ENCODE measurements around the gene CSTB. TPM values are rescaled to one million over a fixed set of nuclear protein-coding genes. Genes with fewer than 3 reads are reported as not detected.

CSTB gene
- total and polyA plus RNA-seq, 12 donors: 33.0 to 61.2 (median 40.5) TPM

- no peak for DNase-seq
- Histone ChIP-seq H3K27ac (no peak overlapping the region), H3K9me3 (no peaks in the 10 kb centered on the region), H3K36me3 (peaks cover 0 to 91% (median 70%) of the 10 kb centered on the region in 9 donors), H3K4me3 (no peak overlapping the region), H3K4me1 (peaks cover 0 to 11% (median 0%) of the 10 kb centered on the region in 9 donors), H3K27me3 (no peaks in the 10 kb centered on the region)
- intact Hi-C loops (cut with DNase I): loop anchor here in 1 of 10 donors (10.0 kb wide), 1 partner anchor 56 kb away; no protein-coding TSS in a partner anchor
- ATAC-seq: no peak
- WGBS, 2 donors: 94 to 95% methylated on average over 14 of the region's 14 CpGs
- TF ChIP-seq, protein P1, sequence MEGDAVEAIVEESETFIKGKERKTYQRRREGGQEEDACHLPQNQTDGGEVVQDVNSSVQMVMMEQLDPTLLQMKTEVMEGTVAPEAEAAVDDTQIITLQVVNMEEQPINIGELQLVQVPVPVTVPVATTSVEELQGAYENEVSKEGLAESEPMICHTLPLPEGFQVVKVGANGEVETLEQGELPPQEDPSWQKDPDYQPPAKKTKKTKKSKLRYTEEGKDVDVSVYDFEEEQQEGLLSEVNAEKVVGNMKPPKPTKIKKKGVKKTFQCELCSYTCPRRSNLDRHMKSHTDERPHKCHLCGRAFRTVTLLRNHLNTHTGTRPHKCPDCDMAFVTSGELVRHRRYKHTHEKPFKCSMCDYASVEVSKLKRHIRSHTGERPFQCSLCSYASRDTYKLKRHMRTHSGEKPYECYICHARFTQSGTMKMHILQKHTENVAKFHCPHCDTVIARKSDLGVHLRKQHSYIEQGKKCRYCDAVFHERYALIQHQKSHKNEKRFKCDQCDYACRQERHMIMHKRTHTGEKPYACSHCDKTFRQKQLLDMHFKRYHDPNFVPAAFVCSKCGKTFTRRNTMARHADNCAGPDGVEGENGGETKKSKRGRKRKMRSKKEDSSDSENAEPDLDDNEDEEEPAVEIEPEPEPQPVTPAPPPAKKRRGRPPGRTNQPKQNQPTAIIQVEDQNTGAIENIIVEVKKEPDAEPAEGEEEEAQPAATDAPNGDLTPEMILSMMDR (IDR thresholded peaks at IDR 0.05): no peak
Observed at GRCh38 chr21:43800566-43800965, 24.5 kb upstream of the CSTB start.

GRCh38 chr21:43800124-43800523 lies 24.0 kb upstream of the CSTB start:
- no peak for DNase-seq
- no peak for ATAC-seq
- no peaks in the 10 kb centered on the region for H3K27me3 ChIP-seq

DNA sequence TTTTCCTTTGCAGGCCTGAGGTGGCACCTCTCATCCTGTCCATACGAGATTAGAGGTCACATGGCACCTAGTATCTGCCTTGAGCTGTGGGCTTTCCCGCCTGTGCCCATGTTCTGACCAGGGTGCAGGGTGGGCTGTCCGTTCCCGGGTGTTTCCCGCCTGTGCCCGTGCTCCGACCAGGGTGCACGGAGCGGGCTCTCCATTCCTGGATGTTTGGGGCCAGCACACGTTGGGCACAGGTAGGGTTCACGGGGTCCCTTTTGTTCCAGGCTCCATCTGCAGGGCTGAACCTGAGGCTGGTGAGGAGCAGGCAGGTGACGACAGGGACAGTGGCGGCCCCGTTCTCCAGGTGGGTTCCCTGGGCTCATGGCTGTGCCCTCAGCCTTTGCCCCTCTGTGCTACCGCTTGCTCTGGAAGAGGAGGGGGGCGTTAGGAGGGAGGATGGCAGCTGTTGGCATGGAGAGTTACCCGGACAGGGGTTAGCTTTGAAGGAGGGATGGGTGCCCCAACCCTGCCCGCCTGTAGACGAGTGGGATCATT lies 23.3 kb upstream of the CSTB start:
- Histone ChIP-seq H3K4me1 (peaks cover 0 to under 1% (median 0%) of the 10 kb centered on the region in 9 donors), H3K27ac (no peak overlapping the region), H3K27me3 (no peaks in the 10 kb centered on the region), H3K36me3 (peaks cover 0 to 100% (median 70%) of the 10 kb centered on the region in 9 donors), H3K9me3 (no peaks in the 10 kb centered on the region), H3K4me3 (no peak overlapping the region)
- intact Hi-C loops (cut with DNase I): no loop called here
- 91 to 95% methylated on average over 18 to 19 of the region's 19 CpGs for WGBS, 2 donors
- DNase-seq: no peak
- ATAC-seq: no peak
- TF ChIP-seq, protein P1 (IDR thresholded peaks at IDR 0.05): no peak

More at GRCh38 chr21:43800124-43800523, 24.0 kb upstream of the CSTB start:
- WGBS, 2 donors: 95% methylated on average over 17 of the region's 17 CpGs
- Histone ChIP-seq H3K9me3 (no peaks in the 10 kb centered on the region), H3K27ac (no peak overlapping the region), H3K4me1 (peaks cover 0 to 8% (median 0%) of the 10 kb centered on the region in 9 donors), H3K4me3 (no peak overlapping the region), H3K36me3 (peaks cover 0 to 96% (median 70%) of the 10 kb centered on the region in 9 donors)
- intact Hi-C loops (cut with DNase I): loop anchor here in 1 of 10 donors (10.0 kb wide), 1 partner anchor 55 kb away; no protein-coding TSS in a partner anchor
- TF ChIP-seq, protein P1 (IDR thresholded peaks at IDR 0.05): no peak

DNA sequence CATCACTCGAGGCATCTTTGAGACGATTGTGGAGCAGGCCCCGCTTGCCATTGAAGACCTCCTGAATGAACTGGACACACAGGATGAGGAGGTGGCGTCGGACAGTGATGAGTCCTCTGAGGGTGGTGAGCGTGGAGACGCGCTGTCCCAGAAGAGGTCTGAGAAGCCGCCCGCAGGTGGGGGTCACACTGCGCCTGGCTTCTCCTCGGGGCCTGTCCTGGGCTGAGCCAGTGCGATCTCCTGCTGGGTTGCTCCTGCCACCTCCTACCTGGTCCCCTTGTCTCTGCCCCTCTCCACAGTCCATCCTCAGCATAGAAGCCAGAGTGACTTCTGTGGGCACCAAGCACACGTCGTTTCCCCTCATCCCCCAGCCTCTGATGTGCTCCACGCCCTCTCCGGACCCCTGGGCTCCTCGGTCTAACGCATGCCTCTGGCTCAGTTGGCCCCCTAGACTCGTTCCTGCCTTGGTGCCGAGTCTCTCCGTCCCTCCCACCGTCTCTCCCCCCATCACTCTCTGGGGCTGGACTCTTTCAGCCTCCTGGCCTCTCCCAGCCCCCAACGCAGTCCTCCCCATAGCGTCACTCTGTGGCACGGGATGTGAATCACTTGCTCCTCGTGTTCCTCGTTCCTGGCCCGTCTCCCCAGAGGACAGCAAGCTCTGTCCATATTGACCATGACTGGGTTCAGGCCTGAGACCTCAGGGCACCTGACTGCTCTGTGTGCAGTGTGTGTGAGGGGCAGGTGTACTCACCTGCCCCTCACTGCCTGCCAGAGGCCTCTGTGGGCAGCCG lies 22.0 kb upstream of the CSTB start:
- H3K36me3 ChIP-seq: peaks cover 0 to 100% (median 75%) of the 10 kb centered on the region in 9 donors
- no peak for DNase-seq

More for the DNA sequence above, 22.0 kb upstream of the CSTB start:
- no peaks in the 10 kb centered on the region for H3K9me3 ChIP-seq
- no peaks in the 10 kb centered on the region for H3K27me3 ChIP-seq
- ATAC-seq: no peak
- 92 to 93% methylated on average over 30 of the region's 30 CpGs for WGBS, 2 donors
- intact Hi-C loops (cut with DNase I): no loop called here
- H3K4me3 ChIP-seq: no peak overlapping the region
- TF ChIP-seq, protein P1 (IDR thresholded peaks at IDR 0.05): no peak
- no peaks in the 10 kb centered on the region for H3K4me1 ChIP-seq
- no peak overlapping the region for H3K27ac ChIP-seq

Data from heart right ventricle (tissue), 16 donors.